Esophagus squamous epithelium (tissue), 5 donors: ENCODE data around the gene FES. TPM values are rescaled to one million over a fixed set of nuclear protein-coding genes. Genes with fewer than 3 reads are reported as not detected.

ENCODE experiments used
- DNase-seq: peaks from one replicate; lab custom pipeline; 2025; lab: John Stamatoyannopoulos, UW
- H3K27ac ChIP-seq, 4 donors: fragments of 200-600 bp; sonication (generic); one replicate each; pipeline ENCODE4 v1.5.1; 2016 to 2019; ENCODE audit warnings: mild to moderate bottlenecking in 1 of 4
- H3K27me3 ChIP-seq, 4 donors: fragments of 200-600 bp; sonication (generic); 1 replicate in 3 of 4; 2 replicates in 1 of 4; pipeline versions ENCODE4 v1.5.1 to v1.6.0; 2017 to 2021; ENCODE audit warnings: antibody characterized with exemption in 1 of 4
- H3K36me3 ChIP-seq, 3 donors: fragments of 200-600 bp; sonication (generic); one replicate each; pipeline ENCODE4 v1.5.1; 2016 to 2019
- H3K4me1 ChIP-seq, 3 donors: fragments of 200-600 bp; sonication (generic); one replicate each; pipeline ENCODE4 v1.5.1; 2017 to 2019
- H3K4me3 ChIP-seq, 4 donors: fragments of 200-600 bp; sonication (generic); 1 replicate in 3 of 4; 2 replicates in 1 of 4; pipeline ENCODE4 v1.5.1; 2016 to 2019; ENCODE audit warnings: mild to moderate bottlenecking in 2 of 4, moderate library complexity in 1 of 4
- H3K9me3 ChIP-seq, 3 donors: fragments of 200-600 bp; sonication (generic); one replicate each; pipeline ENCODE4 v1.5.1; 2016 to 2019
- CTCF ChIP-seq, 6 experiments: fragments of 450-650 bp in 4 of 6; fragments of 200-600 bp in 2 of 6; sonication (generic) in 2 of 6; IDR thresholded peaks; one replicate each; pipeline ENCODE4 v1.5.1; 2016 to 2019; ENCODE audit warnings: antibody characterized with exemption in 6 of 6, mild to moderate bottlenecking in 4 of 6, moderate library complexity in 4 of 6
- POLR2A ChIP-seq, 4 donors: fragments of 450-650 bp; IDR thresholded peaks; one replicate each; pipeline ENCODE4 v1.6.1; 2017; ENCODE audit warnings: antibody characterized with exemption in 4 of 4, mild to moderate bottlenecking in 4 of 4, moderate library complexity in 3 of 4
- WGBS, 2 donors: methylation state at CpG; one replicate each; pipeline ENCODE4 v1.1.5; 2018; 5-methylcytosine and 5-hydroxymethylcytosine counted together
- intact Hi-C: fragments of 100-400 bp; cut with DNase I; formaldehyde crosslinking; loops from one replicate; pipeline ENCODE4 v1.15.0; 2022
- total RNA-seq, 4 donors: library from RNA; depleted of rRNA; stranded (reverse); fragments of >200 nt; gene quantifications; one replicate each; pipeline ENCODE4 v1.1.0, GENCODE V29; 2016
- donor health status: DM: yes; HTN: yes; CAD: no.

FES gene
- total RNA-seq = 10 to 100 TPM in 2 of 4 donors, 1 to 10 TPM in 2; 1.8 to 13.4 (median 9.7) TPM

GRCh38 chr15:90883976-90884718, at the start of gene FES:
Gene FES (plus strand): TSS chr15:90884504. CDS start chr15:90885046, 542 bp downstream.
- Histone ChIP-seq H3K4me3 (peak within 1 kb of the TSS; percentile 37 to 71 (median 58)), H3K27ac (peak within 1 kb of the TSS; percentile 77 to 94 (median 92)), H3K36me3 (peaks cover 12 to 50% (median 20%) of the 10 kb centered on the region in 3 donors), H3K4me1 (peaks cover 29 to 43% (median 37%) of the 10 kb centered on the region in 3 donors), H3K9me3 (no peaks in the 10 kb centered on the region), H3K27me3 (no peaks in the 10 kb centered on the region)
- no peak for DNase-seq
- intact Hi-C loops = loop anchor here (10.0 kb wide), 1 partner anchor 169 kb away; the partner anchor contains the start of gene BLM
- WGBS, 2 donors = 24 to 41% methylated on average over 4 to 6 of the region's 58 CpGs
- TF ChIP-seq CTCF (IDR thresholded peaks at IDR 0.05) = no peak
- TF ChIP-seq POLR2A (IDR thresholded peaks at IDR 0.05) = peak in 2 of 4 donors; percentile 55 to 66

GRCh38 chr15:90834626-90835025, 49.7 kb upstream of the FES start:
- intact Hi-C loops = no loop called here
- Histone ChIP-seq H3K27ac (no peak overlapping the region), H3K9me3 (no peaks in the 10 kb centered on the region), H3K27me3 (no peaks in the 10 kb centered on the region), H3K4me1 (peaks cover 0 to 31% (median 6%) of the 10 kb centered on the region in 3 donors), H3K4me3 (no peak overlapping the region), H3K36me3 (no peaks in the 10 kb centered on the region)
- WGBS, 2 donors = 57 to 75% methylated on average over 5 of the region's 5 CpGs
- no peak for TF ChIP-seq POLR2A (IDR thresholded peaks at IDR 0.05)
- TF ChIP-seq CTCF (IDR thresholded peaks at IDR 0.05) = no peak
- DNase-seq = no peak

- intact Hi-C loops = no loop called here
- H3K36me3 ChIP-seq = no peaks in the 10 kb centered on the region
- H3K27me3 ChIP-seq = no peaks in the 10 kb centered on the region
- 54 to 64% methylated on average over 7 of the region's 7 CpGs for WGBS, 2 donors
- peaks cover 3 to 30% (median 13%) of the 10 kb centered on the region in 3 donors for H3K4me1 ChIP-seq
- H3K9me3 ChIP-seq = no peaks in the 10 kb centered on the region
- no peak overlapping the region for H3K4me3 ChIP-seq
- TF ChIP-seq CTCF (IDR thresholded peaks at IDR 0.05) (no peak), POLR2A (IDR thresholded peaks at IDR 0.05) (no peak)
- DNase-seq = no peak
- H3K27ac ChIP-seq = no peak overlapping the region
These were observed 47.9 kb upstream of the FES start for GRCh38 chr15:90836296-90836871.

GRCh38 chr15:90837094-90837493, 47.2 kb upstream of the FES start:
- DNase-seq = no peak
- intact Hi-C loops = no loop called here

More at GRCh38 chr15:90837094-90837493, 47.2 kb upstream of the FES start:
- H3K9me3 ChIP-seq = no peaks in the 10 kb centered on the region
- H3K27me3 ChIP-seq = no peaks in the 10 kb centered on the region
- H3K4me3 ChIP-seq = no peak overlapping the region
- no peak overlapping the region for H3K27ac ChIP-seq
- H3K36me3 ChIP-seq = no peaks in the 10 kb centered on the region
- H3K4me1 ChIP-seq = peaks cover 3 to 30% (median 13%) of the 10 kb centered on the region in 3 donors
- 60 to 67% methylated on average over 1 to 5 of the region's 11 CpGs for WGBS, 2 donors
- TF ChIP-seq CTCF (IDR thresholded peaks at IDR 0.05) (no peak), POLR2A (IDR thresholded peaks at IDR 0.05) (no peak)
